Measurements from ENCODE around the gene TBC1D10A. TPM values are rescaled to one million over a fixed set of nuclear protein-coding genes. Genes with fewer than 3 reads are reported as not detected.

Gene TBC1D10A
- total RNA-seq, 1 donor from 2014 or later = 29.6 TPM

- no peaks in the 10 kb centered on the region for H3K36me3 ChIP-seq
- TF ChIP-seq CTCF (IDR thresholded peaks at IDR 0.05) = no peak
- H3K4me3 ChIP-seq = no peak overlapping the region
- ATAC-seq (no peak), DNase-seq (no peak)
- intact Hi-C loops (cut with DNase I) = no loop called here
- no peaks in the 10 kb centered on the region for H3K4me1 ChIP-seq
- H3K27ac ChIP-seq = no peak overlapping the region
- no peaks in the 10 kb centered on the region for H3K9me3 ChIP-seq
- no peaks in the 10 kb centered on the region for H3K27me3 ChIP-seq
These were observed 36.0 kb upstream of the TBC1D10A start for GRCh38 chr22:30362651-30363281.

DNA sequence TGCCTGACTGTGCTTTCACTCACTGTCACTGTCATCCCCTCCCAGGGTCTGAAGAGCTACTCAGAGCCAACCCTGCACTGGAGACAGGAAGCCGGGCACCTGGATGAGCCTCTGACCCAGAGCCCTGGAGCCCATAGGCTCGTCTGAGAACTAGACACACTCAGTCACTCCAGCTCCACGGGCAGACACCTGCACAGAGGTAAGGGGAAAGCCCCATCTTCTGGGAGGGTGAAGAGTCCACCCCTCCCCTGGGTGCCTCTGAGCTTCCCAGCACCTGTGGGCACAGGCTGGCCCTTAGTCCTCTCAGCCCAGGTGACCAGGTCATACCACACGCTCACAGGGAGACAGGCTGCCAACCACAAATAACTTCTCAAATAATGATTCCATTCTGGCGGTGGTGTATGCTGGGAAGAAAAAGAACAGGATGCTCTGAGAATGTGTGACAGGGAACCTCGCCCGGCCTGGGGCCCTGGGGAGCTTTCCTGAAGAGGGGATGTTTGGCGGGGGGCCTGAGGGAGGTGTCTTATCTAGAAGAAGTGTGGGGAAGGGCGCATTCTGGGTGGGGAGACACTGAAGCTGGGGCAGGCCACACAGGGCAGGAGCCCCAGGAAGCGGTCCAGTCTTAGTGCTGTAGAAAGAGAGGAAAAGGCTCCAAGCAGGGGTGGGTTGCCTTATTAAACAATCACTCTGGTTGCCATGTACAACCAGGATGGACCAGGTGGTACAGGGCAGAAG lies 35.3 kb upstream of the TBC1D10A start:
- no peak overlapping the region for H3K4me3 ChIP-seq
- intact Hi-C loops (cut with DNase I) = no loop called here
- ATAC-seq (no peak), DNase-seq (no peak)
- H3K4me1 ChIP-seq = peaks cover 6% of the 10 kb centered on the region
- no peak overlapping the region for H3K27ac ChIP-seq
- no peaks in the 10 kb centered on the region for H3K36me3 ChIP-seq
- H3K27me3 ChIP-seq = no peaks in the 10 kb centered on the region
- TF ChIP-seq CTCF (IDR thresholded peaks at IDR 0.05) = no peak
- no peaks in the 10 kb centered on the region for H3K9me3 ChIP-seq

- Histone ChIP-seq H3K4me3 (no peak overlapping the region), H3K27ac (no peak overlapping the region), H3K27me3 (no peaks in the 10 kb centered on the region), H3K9me3 (no peaks in the 10 kb centered on the region), H3K4me1 (peaks cover 27% of the 10 kb centered on the region), H3K36me3 (no peaks in the 10 kb centered on the region)
- no peak for TF ChIP-seq CTCF (IDR thresholded peaks at IDR 0.05)
- DNase-seq = no peak
- ATAC-seq = no peak
- intact Hi-C loops (cut with DNase I) = no loop called here
These were observed 31.8 kb upstream of the TBC1D10A start for GRCh38 chr22:30358541-30358940.

GRCh38 chr22:30357650-30358215 lies 31.0 kb upstream of the TBC1D10A start:
- ATAC-seq (no peak), DNase-seq (no peak)
- Histone ChIP-seq H3K4me3 (peak overlapping the region; percentile 99), H3K27ac (no peak overlapping the region), H3K9me3 (no peaks in the 10 kb centered on the region), H3K4me1 (peaks cover 30% of the 10 kb centered on the region), H3K36me3 (peaks cover 4% of the 10 kb centered on the region), H3K27me3 (no peaks in the 10 kb centered on the region)
- no peak for TF ChIP-seq CTCF (IDR thresholded peaks at IDR 0.05)
- intact Hi-C loops (cut with DNase I) = no loop called here

DNA sequence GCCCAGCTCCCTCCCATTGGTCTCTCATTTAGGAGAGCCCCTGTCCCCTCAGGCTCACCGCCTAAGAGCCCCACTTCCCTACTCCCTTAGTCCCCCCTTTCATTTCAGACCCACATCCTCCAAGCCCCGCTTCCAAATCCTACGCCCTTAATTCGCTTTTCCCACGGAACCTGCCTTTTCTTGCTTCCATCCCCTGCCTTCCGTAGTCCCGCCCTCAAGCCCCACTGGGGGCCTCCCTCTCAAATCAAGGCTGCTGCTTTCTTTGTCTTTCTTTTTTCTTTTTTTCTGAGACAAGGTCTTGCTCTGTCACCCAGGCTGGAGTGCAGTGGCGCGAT lies 30.5 kb upstream of the TBC1D10A start:
- TF ChIP-seq CTCF (IDR thresholded peaks at IDR 0.05) = no peak
- ATAC-seq = no peak
- Histone ChIP-seq H3K9me3 (no peaks in the 10 kb centered on the region), H3K4me1 (peaks cover 32% of the 10 kb centered on the region), H3K27me3 (no peaks in the 10 kb centered on the region), H3K27ac (peak overlapping the region; percentile 100), H3K4me3 (peak overlapping the region; percentile 99), H3K36me3 (peaks cover 9% of the 10 kb centered on the region)
- intact Hi-C loops (cut with DNase I) = no loop called here
- DNase-seq = no peak

Measured in upper lobe of right lung (tissue), 1 donor.